Astrocyte (in vitro differentiated cells and primary cell): Measurements from ENCODE around the gene DCBLD2.

ENCODE experiments used
- EZH2 ChIP-seq: IDR thresholded peaks from 2 replicates; pipeline ENCODE4 v1.6.1; 2012; ENCODE audit warnings: mild to moderate bottlenecking, low read length, inconsistent platforms; ENCODE audit not compliant: insufficient read depth
- TF ChIP-seq, protein P1 (sequence below): IDR thresholded peaks from 2 replicates; pipeline ENCODE4 v1.5.1; 2011; ENCODE audit warnings: low read depth, mild to moderate bottlenecking, inconsistent platforms, low read length, moderate library complexity; ENCODE audit not compliant: insufficient read depth

DNA sequence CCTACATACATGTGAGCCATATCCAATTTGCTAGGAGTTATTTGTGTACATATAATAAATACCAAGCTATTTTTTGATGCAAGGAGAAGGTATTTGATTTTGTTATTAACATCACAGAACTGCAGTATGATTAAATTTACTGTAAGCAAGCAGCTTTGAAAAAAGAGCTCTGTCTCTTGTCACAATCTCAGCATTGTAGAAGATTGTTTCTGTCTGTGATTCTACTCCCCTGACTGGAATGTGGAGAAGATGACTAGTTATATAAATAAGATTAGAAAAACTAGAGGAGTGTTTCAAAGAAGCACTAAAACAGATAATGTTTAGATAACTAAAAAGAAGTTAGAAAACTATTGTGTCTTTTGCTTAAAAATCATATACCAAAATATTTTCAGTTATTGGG lies 17.1 kb upstream of the DCBLD2 start:
- TF ChIP-seq, protein P1, sequence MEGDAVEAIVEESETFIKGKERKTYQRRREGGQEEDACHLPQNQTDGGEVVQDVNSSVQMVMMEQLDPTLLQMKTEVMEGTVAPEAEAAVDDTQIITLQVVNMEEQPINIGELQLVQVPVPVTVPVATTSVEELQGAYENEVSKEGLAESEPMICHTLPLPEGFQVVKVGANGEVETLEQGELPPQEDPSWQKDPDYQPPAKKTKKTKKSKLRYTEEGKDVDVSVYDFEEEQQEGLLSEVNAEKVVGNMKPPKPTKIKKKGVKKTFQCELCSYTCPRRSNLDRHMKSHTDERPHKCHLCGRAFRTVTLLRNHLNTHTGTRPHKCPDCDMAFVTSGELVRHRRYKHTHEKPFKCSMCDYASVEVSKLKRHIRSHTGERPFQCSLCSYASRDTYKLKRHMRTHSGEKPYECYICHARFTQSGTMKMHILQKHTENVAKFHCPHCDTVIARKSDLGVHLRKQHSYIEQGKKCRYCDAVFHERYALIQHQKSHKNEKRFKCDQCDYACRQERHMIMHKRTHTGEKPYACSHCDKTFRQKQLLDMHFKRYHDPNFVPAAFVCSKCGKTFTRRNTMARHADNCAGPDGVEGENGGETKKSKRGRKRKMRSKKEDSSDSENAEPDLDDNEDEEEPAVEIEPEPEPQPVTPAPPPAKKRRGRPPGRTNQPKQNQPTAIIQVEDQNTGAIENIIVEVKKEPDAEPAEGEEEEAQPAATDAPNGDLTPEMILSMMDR, result no peak
- no peak for TF ChIP-seq EZH2
